ENCODE measurements around the gene UPF1.

Gene UPF1

DNA sequence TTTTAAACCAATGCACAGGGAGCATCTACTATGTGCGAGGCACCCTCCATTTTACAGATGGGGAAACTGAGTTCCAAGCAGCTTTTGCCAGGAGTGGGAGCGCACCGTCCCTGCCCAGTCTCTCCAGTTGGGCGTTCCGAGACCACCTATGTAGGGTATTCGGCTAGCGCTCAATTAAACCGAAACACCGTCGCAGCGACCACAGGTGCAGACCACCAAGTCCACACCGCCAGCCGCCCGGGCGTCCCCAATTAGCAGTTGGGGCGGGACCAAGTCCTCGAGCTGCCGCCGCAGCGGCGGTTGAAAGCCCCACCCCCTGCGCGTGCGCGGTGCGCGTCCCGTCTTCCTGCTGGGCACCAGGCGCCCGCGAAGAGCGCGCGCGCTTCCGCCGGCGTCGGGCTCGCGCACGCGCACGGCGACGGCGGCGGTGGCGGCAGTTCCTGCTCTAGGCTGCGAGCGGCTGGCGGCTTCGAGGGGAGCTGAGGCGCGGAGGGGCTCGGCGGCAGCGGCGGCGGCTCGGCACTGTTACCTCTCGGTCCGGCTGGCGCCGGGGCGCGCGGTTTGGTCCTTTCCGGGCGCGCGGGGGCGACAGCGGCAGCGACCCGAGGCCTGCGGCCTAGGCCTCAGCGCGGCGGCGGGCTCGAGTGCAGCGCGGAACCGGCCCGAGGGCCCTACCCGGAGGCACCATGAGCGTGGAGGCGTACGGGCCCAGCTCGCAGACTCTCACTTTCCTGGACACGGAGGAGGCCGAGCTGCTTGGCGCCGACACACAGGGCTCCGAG lies at the start of gene UPF1:
Gene UPF1, plus strand, starts transcription at position 436 of the 782 bp plus-strand sequence. Its CDS starts 251 bp downstream, at position 687.
- H3K4me3 ChIP-seq (replicated peaks in 1 of 2; ENCODE audit: low read depth in 2 of 2, low read length in 2 of 2): peak within 1 kb of the TSS; percentile 84
- TF ChIP-seq, protein P1, sequence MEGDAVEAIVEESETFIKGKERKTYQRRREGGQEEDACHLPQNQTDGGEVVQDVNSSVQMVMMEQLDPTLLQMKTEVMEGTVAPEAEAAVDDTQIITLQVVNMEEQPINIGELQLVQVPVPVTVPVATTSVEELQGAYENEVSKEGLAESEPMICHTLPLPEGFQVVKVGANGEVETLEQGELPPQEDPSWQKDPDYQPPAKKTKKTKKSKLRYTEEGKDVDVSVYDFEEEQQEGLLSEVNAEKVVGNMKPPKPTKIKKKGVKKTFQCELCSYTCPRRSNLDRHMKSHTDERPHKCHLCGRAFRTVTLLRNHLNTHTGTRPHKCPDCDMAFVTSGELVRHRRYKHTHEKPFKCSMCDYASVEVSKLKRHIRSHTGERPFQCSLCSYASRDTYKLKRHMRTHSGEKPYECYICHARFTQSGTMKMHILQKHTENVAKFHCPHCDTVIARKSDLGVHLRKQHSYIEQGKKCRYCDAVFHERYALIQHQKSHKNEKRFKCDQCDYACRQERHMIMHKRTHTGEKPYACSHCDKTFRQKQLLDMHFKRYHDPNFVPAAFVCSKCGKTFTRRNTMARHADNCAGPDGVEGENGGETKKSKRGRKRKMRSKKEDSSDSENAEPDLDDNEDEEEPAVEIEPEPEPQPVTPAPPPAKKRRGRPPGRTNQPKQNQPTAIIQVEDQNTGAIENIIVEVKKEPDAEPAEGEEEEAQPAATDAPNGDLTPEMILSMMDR (IDR thresholded peaks at IDR 0.05; ENCODE audit: low read depth, low read length): no peak
- peak; percentile 89 to 93 for DNase-seq (ENCODE audit: low read depth in 2 of 2)

DNA sequence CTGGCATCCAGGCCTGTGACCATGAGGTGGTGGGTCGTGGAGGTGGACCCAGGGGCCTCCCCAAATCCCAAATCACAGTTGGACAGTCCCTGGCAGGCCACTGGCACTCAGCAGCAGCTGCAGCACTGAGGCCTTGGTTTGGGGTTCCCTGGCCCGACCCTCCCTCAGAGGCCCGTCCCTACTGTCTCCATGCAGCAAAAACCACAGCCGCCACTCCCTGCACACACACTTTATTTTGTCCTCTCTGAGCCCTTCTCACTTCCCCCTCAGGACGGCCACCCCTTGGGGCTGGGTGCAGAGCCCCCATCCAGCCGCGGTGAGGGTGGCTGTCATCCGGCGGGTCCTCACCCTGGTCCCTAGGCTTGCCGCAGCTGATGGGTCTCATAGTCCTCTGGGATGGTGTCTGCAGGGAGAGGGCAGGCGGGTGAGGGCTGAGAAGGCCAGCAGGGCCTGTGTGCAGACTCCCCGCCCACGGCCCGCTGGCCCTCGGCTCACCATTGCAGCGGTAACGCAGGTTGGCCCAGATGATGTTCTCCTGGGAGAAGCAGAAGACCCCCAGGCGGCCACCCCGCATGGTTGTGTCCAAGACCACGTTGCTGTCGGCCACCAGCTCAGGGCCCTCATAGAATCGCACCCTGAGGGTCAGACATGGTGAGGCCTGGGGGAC lies 49.1 kb upstream of the UPF1 start:
- TF ChIP-seq, protein P1 (IDR thresholded peaks at IDR 0.05; ENCODE audit: low read depth, low read length): no peak
- DNase-seq (ENCODE audit: low read depth in 2 of 2): no peak
- H3K4me3 ChIP-seq (replicated peaks in 1 of 2; ENCODE audit: low read depth in 2 of 2, low read length in 2 of 2): no peak overlapping the region

DNA sequence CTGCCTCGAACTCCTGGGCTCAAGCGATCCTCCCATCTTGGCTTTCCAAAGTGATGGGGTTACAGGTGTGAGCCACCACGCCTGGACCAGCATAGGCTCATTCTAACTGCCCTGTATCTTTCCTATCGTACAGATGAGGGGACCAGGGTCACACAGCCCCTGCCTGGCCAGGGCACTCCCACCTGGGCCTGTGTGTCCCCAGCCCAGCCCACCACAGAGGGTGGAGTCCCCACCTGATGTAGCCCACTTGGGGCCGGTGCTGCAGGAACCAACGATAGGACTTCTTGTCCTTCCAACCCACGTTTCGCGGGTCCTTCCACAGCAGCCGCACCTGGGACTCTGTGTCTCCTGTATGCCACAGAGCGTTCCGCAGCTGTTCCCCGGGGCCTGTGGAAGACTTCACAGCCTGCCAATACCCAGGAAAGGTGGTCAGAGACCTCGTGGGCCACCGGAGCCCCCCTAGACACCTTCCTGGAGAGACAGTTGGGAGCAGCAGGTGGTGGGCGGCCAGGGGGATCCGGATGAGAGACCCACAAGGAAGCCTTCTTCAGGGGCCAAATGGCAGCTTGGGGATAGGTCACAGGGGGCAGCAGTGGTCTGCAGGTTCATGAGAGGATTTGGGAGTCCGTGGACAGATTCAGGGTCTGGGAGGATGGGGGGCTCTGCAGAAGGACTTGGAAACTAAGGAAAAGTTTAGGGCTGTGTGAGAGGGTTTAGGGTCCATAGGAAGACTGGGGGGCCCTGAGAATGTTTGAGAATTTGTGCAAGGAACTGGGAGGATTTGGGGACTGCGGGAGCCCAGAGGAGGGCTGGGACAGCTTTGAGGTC lies 47.6 kb upstream of the UPF1 start:
- TF ChIP-seq, protein P1 (IDR thresholded peaks at IDR 0.05; ENCODE audit: low read depth, low read length): no peak
- no peak overlapping the region for H3K4me3 ChIP-seq (replicated peaks in 1 of 2; ENCODE audit: low read depth in 2 of 2, low read length in 2 of 2)
- no peak for DNase-seq (ENCODE audit: low read depth in 2 of 2)

DNA sequence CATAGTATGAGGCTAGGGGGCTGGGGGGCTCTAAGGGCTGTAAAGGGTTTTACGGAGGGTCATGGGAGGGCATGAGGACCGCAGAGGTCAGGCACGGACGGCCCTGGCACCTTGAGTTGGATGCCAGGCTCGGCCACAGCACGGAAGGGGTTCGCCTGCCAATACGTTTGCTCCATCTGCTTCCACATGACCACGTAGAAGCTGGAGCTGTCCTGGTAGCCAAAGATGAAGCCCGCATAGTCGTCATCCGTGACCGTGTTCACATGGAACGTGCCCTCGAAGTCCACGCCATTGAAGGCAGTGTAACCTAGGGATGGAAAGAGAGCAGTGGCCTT lies 47.0 kb upstream of the UPF1 start:
- DNase-seq (ENCODE audit: low read depth in 2 of 2): no peak
- TF ChIP-seq, protein P1 (IDR thresholded peaks at IDR 0.05; ENCODE audit: low read depth, low read length): no peak
- H3K4me3 ChIP-seq (replicated peaks in 1 of 2; ENCODE audit: low read depth in 2 of 2, low read length in 2 of 2): no peak overlapping the region

DNA sequence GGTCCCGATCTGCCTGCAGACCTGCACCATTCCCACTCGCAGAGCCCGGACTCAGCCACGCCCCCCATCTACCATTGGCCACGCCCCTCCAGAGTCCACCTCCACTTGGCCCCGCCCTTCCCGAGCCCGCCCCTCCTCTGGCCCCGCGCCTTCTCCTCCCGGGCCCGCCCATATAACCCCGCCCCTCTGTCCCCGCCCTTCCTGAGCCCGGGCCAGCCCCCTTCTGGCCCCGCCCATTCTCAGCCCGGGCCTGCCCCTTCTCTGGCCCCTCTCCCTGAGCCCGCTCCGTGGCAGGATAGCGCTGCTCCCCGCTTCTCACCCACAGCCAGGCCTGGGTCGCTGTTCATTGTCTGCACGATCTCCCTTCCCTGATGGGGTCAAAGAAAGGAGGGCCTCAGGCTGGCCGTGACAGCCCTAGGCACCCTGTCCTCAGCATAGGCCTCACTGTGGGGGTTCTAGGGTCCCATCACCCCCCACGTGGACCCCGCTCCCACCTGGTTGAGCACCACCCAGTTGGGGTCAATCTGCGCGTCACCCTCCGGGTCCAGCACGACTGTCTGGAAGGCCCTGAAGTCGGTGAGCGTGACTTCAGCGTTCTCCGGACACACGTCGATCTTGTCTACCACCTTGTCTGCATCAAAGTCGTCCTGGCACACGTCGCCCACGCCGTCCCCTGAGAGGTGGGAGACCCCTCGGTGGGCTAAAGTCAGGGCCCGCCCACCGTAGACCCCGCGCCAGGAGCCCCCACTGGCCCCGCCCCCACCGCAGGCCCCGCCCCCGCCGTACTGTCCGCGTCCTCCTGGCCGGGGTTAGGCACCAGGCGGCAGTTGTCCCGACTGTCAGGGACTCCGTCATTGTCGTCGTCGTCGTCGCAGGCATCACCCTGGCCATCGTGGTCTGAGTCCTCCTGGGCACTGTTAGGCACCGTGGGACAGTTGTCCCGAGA lies 46.3 kb upstream of the UPF1 start:
- DNase-seq (ENCODE audit: low read depth in 2 of 2): peak; percentile 58 to 67
- H3K4me3 ChIP-seq (replicated peaks in 1 of 2; ENCODE audit: low read depth in 2 of 2, low read length in 2 of 2): no peak overlapping the region
- TF ChIP-seq, protein P1 (IDR thresholded peaks at IDR 0.05; ENCODE audit: low read depth, low read length): no peak

All from cardiac fibroblast (primary cell).